Thymus (tissue), 11 donors: ENCODE measurements around the gene TFEB. TPM values are rescaled to one million over a fixed set of nuclear protein-coding genes. Genes with fewer than 3 reads are reported as not detected.

ENCODE experiments used
- DNase-seq, 9 donors: peaks; one replicate each; pipeline ENCODE4 v3.0.0-alpha.2; 2013; ENCODE audit warnings: low spot score in 9 of 9, low read depth in 6 of 9, missing footprints in 1 of 9
- H3K27ac ChIP-seq, 2 donors: one replicate each; pipeline ENCODE4 v1.5.1; 2013; ENCODE audit warnings: control low read depth in 1 of 2, low read depth in 1 of 2, low read length in 1 of 2, mild to moderate bottlenecking in 1 of 2, moderate library complexity in 1 of 2
- H3K27me3 ChIP-seq, 2 donors: one replicate each; pipeline ENCODE4 v1.5.1; 2013; ENCODE audit warnings: low read length in 1 of 2; ENCODE audit not compliant: control insufficient read depth in 2 of 2, insufficient read depth in 1 of 2
- H3K36me3 ChIP-seq, 2 donors: one replicate each; pipeline ENCODE4 v1.5.1; 2013; ENCODE audit warnings: low read length in 1 of 2, mild to moderate bottlenecking in 1 of 2, moderate library complexity in 1 of 2; ENCODE audit not compliant: control insufficient read depth in 2 of 2, insufficient read depth in 2 of 2
- H3K4me1 ChIP-seq, 2 donors: one replicate each; pipeline ENCODE4 v1.5.1; 2013; ENCODE audit warnings: low read length in 2 of 2; ENCODE audit not compliant: control insufficient read depth in 2 of 2, insufficient read depth in 2 of 2
- H3K4me3 ChIP-seq, 2 donors: one replicate each; pipeline ENCODE4 v1.5.1; 2013; ENCODE audit warnings: low read length in 2 of 2, control low read depth in 1 of 2, mild to moderate bottlenecking in 1 of 2
- H3K9me3 ChIP-seq, 2 donors: one replicate each; pipeline ENCODE4 v1.5.1; 2013; ENCODE audit warnings: low read length in 1 of 2, mild to moderate bottlenecking in 1 of 2; ENCODE audit not compliant: control insufficient read depth in 2 of 2, insufficient read depth in 1 of 2
- WGBS: extraction: QIAGEN DNeasy Blood & Tissue Kit; methylation state at CpG from one replicate; pipeline ENCODE4 v1.1.7; 2013; 5-methylcytosine and 5-hydroxymethylcytosine counted together
- polyA plus RNA-seq: library from polyadenylated mRNA; stranded (reverse); fragments of 200-250 nt; gene quantifications from one replicate; pipeline ENCODE4 v1.2.3, GENCODE V29; 2013
- total RNA-seq: library from RNA; stranded (reverse); fragments of 120-200 nt; gene quantifications from one replicate; pipeline ENCODE4 v1.2.4, GENCODE V29; 2013
- donor health status: healthy.

TFEB gene
- total and polyA plus RNA-seq, 2 donors, result 6.1 to 22.8 TPM

- Histone ChIP-seq H3K9me3 (no peaks in the 10 kb centered on the region), H3K4me1 (peaks cover 0 to 14% of the 10 kb centered on the region in 2 donors), H3K27me3 (no peaks in the 10 kb centered on the region), H3K4me3 (no peak overlapping the region), H3K36me3 (no peaks in the 10 kb centered on the region), H3K27ac (no peak overlapping the region)
- WGBS, result 77% methylated on average over 14 of the region's 14 CpGs
- no peak for DNase-seq
Measured at GRCh38 chr6:41713650-41714291, 21.6 kb downstream of the TFEB start.

- Histone ChIP-seq H3K4me1 (peaks cover 0 to 19% of the 10 kb centered on the region in 2 donors), H3K4me3 (no peak overlapping the region), H3K27ac (no peak overlapping the region), H3K9me3 (no peaks in the 10 kb centered on the region), H3K27me3 (no peaks in the 10 kb centered on the region), H3K36me3 (no peaks in the 10 kb centered on the region)
- WGBS, result 71% methylated on average over 9 of the region's 9 CpGs
- no peak for DNase-seq
Measured at GRCh38 chr6:41713159-41713649, 22.2 kb downstream of the TFEB start.

- WGBS, result 97% methylated on average over 10 of the region's 10 CpGs
- no peaks in the 10 kb centered on the region for H3K36me3 ChIP-seq
- no peaks in the 10 kb centered on the region for H3K9me3 ChIP-seq
- peaks cover 4 to 25% of the 10 kb centered on the region in 2 donors for H3K4me1 ChIP-seq
- no peaks in the 10 kb centered on the region for H3K27me3 ChIP-seq
- no peak overlapping the region for H3K4me3 ChIP-seq
- H3K27ac ChIP-seq, result no peak overlapping the region
- no peak for DNase-seq
Measured at GRCh38 chr6:41712651-41713103, 22.7 kb downstream of the TFEB start.

- 96% methylated on average over 9 of the region's 9 CpGs for WGBS
- Histone ChIP-seq H3K9me3 (no peaks in the 10 kb centered on the region), H3K27ac (no peak overlapping the region), H3K4me3 (no peak overlapping the region), H3K4me1 (peaks cover 7 to 30% of the 10 kb centered on the region in 2 donors), H3K27me3 (no peaks in the 10 kb centered on the region), H3K36me3 (no peaks in the 10 kb centered on the region)
- DNase-seq, result no peak
Measured at GRCh38 chr6:41711323-41712038, 23.9 kb downstream of the TFEB start.

- H3K4me3 ChIP-seq, result no peak overlapping the region
- WGBS, result 92% methylated on average over 2 of the region's 2 CpGs
- H3K27me3 ChIP-seq, result no peaks in the 10 kb centered on the region
- no peaks in the 10 kb centered on the region for H3K9me3 ChIP-seq
- no peak for DNase-seq
- H3K27ac ChIP-seq, result no peak overlapping the region
- peaks cover 7 to 36% of the 10 kb centered on the region in 2 donors for H3K4me1 ChIP-seq
- no peaks in the 10 kb centered on the region for H3K36me3 ChIP-seq
Measured at GRCh38 chr6:41709375-41709774, 26.0 kb downstream of the TFEB start.

- 96% methylated on average over 3 of the region's 3 CpGs for WGBS
- peaks cover 7 to 36% of the 10 kb centered on the region in 2 donors for H3K4me1 ChIP-seq
- no peaks in the 10 kb centered on the region for H3K27me3 ChIP-seq
Measured at GRCh38 chr6:41708856-41709255, 26.6 kb downstream of the TFEB start.

GRCh38 chr6:41707565-41708200, 27.7 kb downstream of the TFEB start:
- no peak overlapping the region for H3K4me3 ChIP-seq
- peaks cover 7 to 36% of the 10 kb centered on the region in 2 donors for H3K4me1 ChIP-seq

More at GRCh38 chr6:41708856-41709255, 26.6 kb downstream of the TFEB start:
- DNase-seq, result no peak
- no peaks in the 10 kb centered on the region for H3K36me3 ChIP-seq
- no peak overlapping the region for H3K27ac ChIP-seq
- H3K4me3 ChIP-seq, result no peak overlapping the region
- H3K9me3 ChIP-seq, result no peaks in the 10 kb centered on the region

GRCh38 chr6:41706876-41707564, 28.4 kb downstream of the TFEB start:
- 90% methylated on average over 9 of the region's 9 CpGs for WGBS
- H3K9me3 ChIP-seq, result no peaks in the 10 kb centered on the region
- peak overlapping the region; percentile 4 to 43 for H3K27ac ChIP-seq
- no peak overlapping the region for H3K4me3 ChIP-seq
- peaks cover 7 to 36% of the 10 kb centered on the region in 2 donors for H3K4me1 ChIP-seq
- peak in 1 of 9 donors; percentile 13 for DNase-seq
- H3K27me3 ChIP-seq, result no peaks in the 10 kb centered on the region
- H3K36me3 ChIP-seq, result no peaks in the 10 kb centered on the region

More at GRCh38 chr6:41707565-41708200, 27.7 kb downstream of the TFEB start:
- H3K9me3 ChIP-seq, result no peaks in the 10 kb centered on the region
- peak overlapping the region in 1 of 2 donors; percentile 34 for H3K27ac ChIP-seq
- WGBS, result 24% methylated on average over 14 of the region's 14 CpGs
- H3K27me3 ChIP-seq, result no peaks in the 10 kb centered on the region
- DNase-seq, result peak; percentile 40 to 85 (median 54)
- no peaks in the 10 kb centered on the region for H3K36me3 ChIP-seq
